WERI-Rb-1 (cell line): Measurements from ENCODE around the gene CYP27C1.

ENCODE experiments used
- DNase-seq: peaks from one replicate; pipeline ENCODE4 v3.0.0-alpha.2; 2020
- H3K27ac ChIP-seq: fragments of 250-450 bp; sonication (Bioruptor Pico); 2 replicates; pipeline ENCODE4 v1.5.1; 2020; ENCODE audit warnings: mild to moderate bottlenecking, moderate library complexity
- H3K27me3 ChIP-seq: fragments of 250-450 bp; sonication (Bioruptor Pico); 2 replicates; pipeline ENCODE4 v1.5.1; 2021; ENCODE audit warnings: mild to moderate bottlenecking, low read depth, moderate library complexity; ENCODE audit not compliant: insufficient read depth, severe bottlenecking
- H3K36me3 ChIP-seq: fragments of 250-450 bp; sonication (Bioruptor Pico); 2 replicates; pipeline ENCODE4 v1.5.1; 2020; ENCODE audit warnings: mild to moderate bottlenecking, moderate library complexity
- H3K4me3 ChIP-seq: 2 replicates; pipeline ENCODE4 v1.5.1; 2011; ENCODE audit warnings: low read depth, mild to moderate bottlenecking, control low read depth, low read length
- H3K9me3 ChIP-seq: fragments of 250-450 bp; sonication (Bioruptor Pico); 2 replicates; pipeline ENCODE4 v1.5.1; 2021; ENCODE audit warnings: mild to moderate bottlenecking, moderate library complexity; ENCODE audit not compliant: severe bottlenecking
- CTCF ChIP-seq: IDR thresholded peaks from 2 replicates; pipeline ENCODE4 v1.5.1; 2011; ENCODE audit warnings: low read depth, mild to moderate bottlenecking, control low read depth, inconsistent platforms, low read length

Gene CYP27C1

GRCh38 chr2:127196549-127196948 lies 23.6 kb downstream of the CYP27C1 start:
- TF ChIP-seq CTCF = no peak
- no peak overlapping the region for H3K27ac ChIP-seq
- H3K4me3 ChIP-seq = no peak overlapping the region
- no peaks in the 10 kb centered on the region for H3K36me3 ChIP-seq
- H3K9me3 ChIP-seq = no peaks in the 10 kb centered on the region
- no peak for DNase-seq
- H3K27me3 ChIP-seq = no peaks in the 10 kb centered on the region

GRCh38 chr2:127195140-127196074 lies 24.7 kb downstream of the CYP27C1 start:
- H3K4me3 ChIP-seq = no peak overlapping the region
- no peak for TF ChIP-seq CTCF
- no peaks in the 10 kb centered on the region for H3K36me3 ChIP-seq
- DNase-seq = no peak
- no peak overlapping the region for H3K27ac ChIP-seq
- H3K9me3 ChIP-seq = no peaks in the 10 kb centered on the region
- H3K27me3 ChIP-seq = no peaks in the 10 kb centered on the region

GRCh38 chr2:127194447-127194846 lies 25.7 kb downstream of the CYP27C1 start:
- no peaks in the 10 kb centered on the region for H3K27me3 ChIP-seq
- H3K4me3 ChIP-seq = no peak overlapping the region
- DNase-seq = no peak
- no peak overlapping the region for H3K27ac ChIP-seq
- no peak for TF ChIP-seq CTCF
- no peaks in the 10 kb centered on the region for H3K36me3 ChIP-seq
- no peaks in the 10 kb centered on the region for H3K9me3 ChIP-seq

- H3K9me3 ChIP-seq = peaks cover 2% of the 10 kb centered on the region
- no peaks in the 10 kb centered on the region for H3K27me3 ChIP-seq
- H3K4me3 ChIP-seq = no peak overlapping the region
- H3K36me3 ChIP-seq = no peaks in the 10 kb centered on the region
- H3K27ac ChIP-seq = no peak overlapping the region
- DNase-seq = no peak
- TF ChIP-seq CTCF = no peak
Observed at GRCh38 chr2:127193967-127194280, 26.2 kb downstream of the CYP27C1 start.

- no peak for TF ChIP-seq CTCF
- no peak for DNase-seq
- H3K9me3 ChIP-seq = peaks cover 2% of the 10 kb centered on the region
- H3K27me3 ChIP-seq = no peaks in the 10 kb centered on the region
- no peak overlapping the region for H3K27ac ChIP-seq
- no peak overlapping the region for H3K4me3 ChIP-seq
- no peaks in the 10 kb centered on the region for H3K36me3 ChIP-seq
Observed at GRCh38 chr2:127193164-127193966, 26.7 kb downstream of the CYP27C1 start.
